Activated naive CD8-positive, alpha-beta T cell treated with anti-CD3 and anti-CD28 coated beads, Interleukin-2, amount 10 ng/mL, durations not matched to agents 7 days and 5 days (primary cell): ENCODE measurements around the gene OR52K2. TPM values are rescaled to one million over a fixed set of nuclear protein-coding genes. Genes with fewer than 3 reads are reported as not detected.
"Not testable (repeated sequence)": the region's sequence is repeated elsewhere in the genome, so short reads cannot be mapped to it uniquely, and the experiment has no call there.

Experiments used
- ATAC-seq: fragments of 150-1000 bp; cut with Tn5 transposase; one replicate; pipeline ENCODE4 v1.10.0; 2021; ENCODE audit warnings: low read depth, moderate library complexity
- POLR2A ChIA-PET: fragments of 350-600 bp; sonication (Branson Sonifier 250); formaldehyde crosslinking; loops from one replicate; lab custom pipeline; 2021; ENCODE audit warnings: antibody characterized with exemption; lab: Charles Lee
- DNase-seq: peaks from one replicate; pipeline ENCODE4 v3.0.0; 2021
- H3K27ac Mint-ChIP-seq: one replicate; pipeline ENCODE4 v1.8.0; 2022; ENCODE audit warnings: mild to moderate bottlenecking, mixed read lengths
- H3K27me3 Mint-ChIP-seq: one replicate; pipeline ENCODE4 v1.8.0; 2022; ENCODE audit warnings: mild to moderate bottlenecking, moderate library complexity, mixed read lengths
- H3K36me3 Mint-ChIP-seq: one replicate; pipeline ENCODE4 v1.8.0; 2021; ENCODE audit warnings: mild to moderate bottlenecking, mixed read lengths
- H3K4me1 Mint-ChIP-seq: one replicate; pipeline ENCODE4 v1.8.0; 2021; ENCODE audit warnings: mixed read lengths
- H3K4me3 Mint-ChIP-seq: one replicate; pipeline ENCODE4 v1.8.0; 2022; ENCODE audit warnings: mild to moderate bottlenecking, moderate library complexity, mixed read lengths
- H3K9me3 Mint-ChIP-seq: one replicate; pipeline ENCODE4 v1.8.0; 2021; ENCODE audit warnings: mixed read lengths
- total RNA-seq, 2 experiments: library from RNA; stranded (reverse); gene quantifications; one replicate each; pipeline ENCODE4 v1.2.3, GENCODE V29; 2021

OR52K2 gene
- total RNA-seq, result not detected

DNA sequence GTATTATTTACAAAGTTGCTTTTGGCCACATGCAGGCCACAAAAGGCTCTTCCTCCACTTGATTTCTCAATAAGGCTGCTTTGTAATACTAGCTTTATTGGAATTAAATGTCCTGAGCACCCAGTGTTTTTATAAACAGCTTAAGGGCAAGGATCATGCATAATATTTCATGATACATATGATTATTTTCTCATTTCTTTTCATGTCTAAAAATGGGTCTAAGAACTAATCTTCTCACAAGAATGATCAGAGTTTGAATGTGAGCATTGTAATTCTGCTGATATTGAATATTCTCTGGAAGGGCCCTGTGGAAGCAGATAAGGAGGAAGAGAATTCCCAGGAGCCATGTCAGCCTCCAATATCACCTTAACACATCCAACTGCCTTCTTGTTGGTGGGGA is at the start of gene OR52K2:
OR52K2 (plus strand) TSS at position 301 of the 400 bp plus-strand sequence; CDS start at position 346, 45 bp downstream.
- Mint-ChIP-seq H3K36me3 (peaks cover under 1% of the 10 kb centered on the region), H3K9me3 (peaks cover under 1% of the 10 kb centered on the region), H3K4me3 (no peak within 1 kb of the TSS), H3K4me1 (peaks cover under 1% of the 10 kb centered on the region), H3K27ac (no peak within 1 kb of the TSS), H3K27me3 (no peaks in the 10 kb centered on the region)
- DNase-seq (no peak), ATAC-seq (no peak)
- POLR2A ChIA-PET, result no interaction called here

DNA sequence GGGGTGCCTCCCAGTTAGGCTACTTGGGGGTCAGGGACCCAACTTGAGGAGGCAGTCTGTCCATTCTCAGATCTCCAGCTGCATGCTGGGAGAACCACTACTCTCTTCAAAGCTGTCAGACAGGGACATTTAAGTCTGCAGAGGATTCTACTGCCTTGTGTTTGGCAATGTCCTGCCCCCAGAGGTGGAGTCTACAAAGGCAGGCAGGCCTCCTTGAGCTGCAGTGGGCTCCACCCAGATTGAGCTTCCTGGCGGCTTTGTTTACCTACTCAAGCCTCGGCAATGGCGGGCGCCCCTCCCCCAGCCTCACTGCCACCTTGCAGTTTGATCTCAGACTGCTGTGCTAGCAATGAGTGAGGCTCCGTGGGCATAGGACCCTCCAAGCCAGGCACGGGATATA is 42.9 kb upstream of the OR52K2 start:
- H3K4me1 Mint-ChIP-seq, H3K4me3 Mint-ChIP-seq, H3K27ac Mint-ChIP-seq, ATAC-seq, DNase-seq, POLR2A ChIA-PET, H3K36me3 Mint-ChIP-seq: not testable (repeated sequence)
- peaks cover 14% of the 10 kb centered on the region for H3K9me3 Mint-ChIP-seq
- peaks cover 22% of the 10 kb centered on the region for H3K27me3 Mint-ChIP-seq

DNA sequence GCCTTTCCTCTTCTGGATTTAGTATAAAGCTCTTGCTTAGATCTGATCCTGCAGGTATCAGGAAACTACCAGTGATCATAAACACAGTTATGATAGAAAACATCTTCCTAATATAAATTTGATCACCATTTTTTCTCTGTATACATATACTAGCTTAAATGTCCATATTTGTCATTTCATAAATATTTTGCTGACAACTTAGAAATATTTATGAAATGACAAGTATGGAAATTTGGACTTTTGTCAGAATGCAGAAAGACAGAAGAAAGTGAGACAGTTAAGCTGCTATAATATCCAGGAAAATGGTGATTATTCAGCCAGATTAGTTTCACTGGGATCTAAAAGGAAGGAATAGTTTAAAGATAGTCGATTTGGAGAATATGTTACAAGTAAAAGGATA is 32.8 kb upstream of the OR52K2 start:
- peaks cover 6% of the 10 kb centered on the region for H3K27me3 Mint-ChIP-seq
- H3K36me3 Mint-ChIP-seq, result no peaks in the 10 kb centered on the region
- no peaks in the 10 kb centered on the region for H3K4me1 Mint-ChIP-seq
- H3K27ac Mint-ChIP-seq, result no peak overlapping the region
- ATAC-seq, result no peak
- H3K4me3 Mint-ChIP-seq, result no peak overlapping the region
- no peaks in the 10 kb centered on the region for H3K9me3 Mint-ChIP-seq
- DNase-seq, result no peak
- POLR2A ChIA-PET, result no interaction called here

DNA sequence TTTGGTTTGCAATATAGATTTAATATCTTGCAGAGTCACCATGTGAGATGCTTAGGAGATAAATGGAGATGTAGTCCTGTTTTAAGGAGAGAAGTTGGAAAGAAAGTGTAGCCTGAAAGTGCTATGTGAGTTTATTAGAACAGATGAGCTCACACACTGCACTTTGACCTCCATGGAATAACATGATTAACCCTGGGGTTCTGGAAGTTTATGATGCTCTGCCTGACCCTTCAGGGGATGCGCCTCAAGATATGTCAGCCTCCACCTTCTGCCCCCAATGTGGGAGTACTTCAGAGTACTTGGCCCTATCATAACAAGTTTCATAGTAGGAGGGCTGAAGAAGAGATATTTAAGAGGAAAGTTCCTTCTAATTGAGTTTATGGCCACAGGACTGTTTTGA is 32.3 kb upstream of the OR52K2 start:
- Mint-ChIP-seq H3K4me1 (no peaks in the 10 kb centered on the region), H3K36me3 (no peaks in the 10 kb centered on the region), H3K27ac (no peak overlapping the region), H3K9me3 (no peaks in the 10 kb centered on the region), H3K4me3 (no peak overlapping the region), H3K27me3 (peaks cover 6% of the 10 kb centered on the region)
- no peak for DNase-seq
- POLR2A ChIA-PET, result no interaction called here
- ATAC-seq, result no peak

DNA sequence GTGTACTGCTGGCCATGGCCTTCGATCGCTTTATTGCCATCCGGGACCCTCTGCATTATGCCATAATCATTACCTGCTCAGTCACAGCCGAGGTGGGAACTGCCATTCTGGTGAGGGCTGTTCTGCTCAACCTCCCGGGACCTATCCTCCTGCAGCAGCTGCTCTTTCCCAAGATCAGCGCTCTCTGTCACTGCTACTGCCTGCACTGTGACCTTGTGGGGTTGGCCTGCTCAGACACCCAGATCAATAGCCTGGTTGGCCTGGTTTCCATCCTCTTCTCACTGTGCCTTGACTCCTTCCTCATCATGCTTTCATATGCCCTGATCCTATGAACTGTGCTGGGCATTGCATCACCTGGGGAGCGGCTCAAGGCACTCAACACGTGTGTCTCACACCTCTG is 30.7 kb upstream of the OR52K2 start:
- no peaks in the 10 kb centered on the region for H3K36me3 Mint-ChIP-seq
- no peak overlapping the region for H3K4me3 Mint-ChIP-seq
- peaks cover 2% of the 10 kb centered on the region for H3K9me3 Mint-ChIP-seq
- POLR2A ChIA-PET, result no interaction called here
- H3K4me1 Mint-ChIP-seq, result no peaks in the 10 kb centered on the region
- DNase-seq (no peak), ATAC-seq (no peak)
- peaks cover 6% of the 10 kb centered on the region for H3K27me3 Mint-ChIP-seq
- H3K27ac Mint-ChIP-seq, result no peak overlapping the region

DNA sequence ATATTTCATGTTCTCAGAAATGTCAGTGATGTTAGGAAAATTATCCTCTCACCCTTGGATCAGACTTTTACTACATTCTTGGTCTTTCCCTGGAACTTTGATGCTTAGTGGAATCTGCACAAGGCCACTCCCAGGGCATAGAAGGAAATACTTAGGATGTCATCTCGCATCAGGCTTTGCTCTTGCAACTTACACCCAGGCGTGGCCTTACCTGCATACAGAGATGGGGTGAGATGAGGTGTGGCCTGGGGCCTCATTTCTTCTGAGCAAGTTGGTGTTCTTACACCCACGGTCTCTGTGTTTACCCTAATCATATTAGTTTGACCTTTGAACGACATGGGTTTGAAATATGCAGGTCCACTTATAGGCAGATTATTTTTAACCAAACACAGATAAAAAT is 19.0 kb upstream of the OR52K2 start:
- Mint-ChIP-seq H3K27ac (no peak overlapping the region), H3K4me1 (peaks cover 1% of the 10 kb centered on the region), H3K9me3 (no peaks in the 10 kb centered on the region), H3K36me3 (no peaks in the 10 kb centered on the region), H3K27me3 (peaks cover 4% of the 10 kb centered on the region), H3K4me3 (no peak overlapping the region)
- DNase-seq, result no peak
- no peak for ATAC-seq
- POLR2A ChIA-PET, result no interaction called here

DNA sequence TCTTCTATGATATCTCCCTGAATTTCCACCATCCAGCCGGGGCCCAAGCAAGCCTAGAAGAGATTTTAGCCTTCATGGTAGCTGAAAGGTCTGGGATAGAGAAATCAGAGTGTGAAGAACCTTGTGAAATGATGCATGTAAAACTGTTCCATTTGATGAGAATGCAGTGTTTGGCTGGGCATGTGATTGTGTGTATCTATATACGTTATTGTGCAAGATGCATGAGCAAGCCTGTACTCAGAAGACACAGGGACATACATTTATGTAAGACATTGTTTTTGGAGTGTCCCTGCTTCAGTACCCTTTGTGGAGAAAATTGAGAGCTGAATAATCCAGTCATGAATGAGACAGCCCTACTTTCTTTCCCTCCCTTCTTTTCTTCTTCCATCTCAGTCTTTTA is 15.2 kb upstream of the OR52K2 start:
- Mint-ChIP-seq H3K4me1 (no peaks in the 10 kb centered on the region), H3K9me3 (no peaks in the 10 kb centered on the region), H3K4me3 (no peak overlapping the region), H3K36me3 (no peaks in the 10 kb centered on the region), H3K27me3 (peaks cover 4% of the 10 kb centered on the region), H3K27ac (no peak overlapping the region)
- ATAC-seq (no peak), DNase-seq (no peak)
- POLR2A ChIA-PET, result no interaction called here

DNA sequence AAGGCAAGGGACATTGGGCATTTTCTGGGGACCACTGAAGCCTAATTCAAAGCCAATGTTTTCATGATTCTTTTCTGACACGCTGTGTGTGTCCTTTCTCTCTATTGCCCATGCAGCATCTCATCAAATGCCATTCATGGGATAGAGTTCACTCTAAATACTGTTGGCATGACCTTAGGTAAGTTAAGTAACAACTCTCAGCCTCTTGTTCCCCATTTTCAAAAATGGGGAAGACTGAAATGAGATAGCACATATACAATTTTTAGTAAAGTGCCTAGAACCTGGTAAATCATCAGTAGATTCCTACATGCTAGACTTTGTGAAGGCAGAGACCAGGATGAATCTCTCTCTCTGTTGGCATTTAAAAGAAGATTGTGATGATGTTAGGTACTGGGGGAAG is 12.7 kb upstream of the OR52K2 start:
- DNase-seq (no peak), ATAC-seq (no peak)
- Mint-ChIP-seq H3K4me3 (no peak overlapping the region), H3K9me3 (peaks cover 3% of the 10 kb centered on the region), H3K27ac (no peak overlapping the region), H3K36me3 (no peaks in the 10 kb centered on the region), H3K27me3 (peaks cover 4% of the 10 kb centered on the region), H3K4me1 (no peaks in the 10 kb centered on the region)
- POLR2A ChIA-PET, result no interaction called here

DNA sequence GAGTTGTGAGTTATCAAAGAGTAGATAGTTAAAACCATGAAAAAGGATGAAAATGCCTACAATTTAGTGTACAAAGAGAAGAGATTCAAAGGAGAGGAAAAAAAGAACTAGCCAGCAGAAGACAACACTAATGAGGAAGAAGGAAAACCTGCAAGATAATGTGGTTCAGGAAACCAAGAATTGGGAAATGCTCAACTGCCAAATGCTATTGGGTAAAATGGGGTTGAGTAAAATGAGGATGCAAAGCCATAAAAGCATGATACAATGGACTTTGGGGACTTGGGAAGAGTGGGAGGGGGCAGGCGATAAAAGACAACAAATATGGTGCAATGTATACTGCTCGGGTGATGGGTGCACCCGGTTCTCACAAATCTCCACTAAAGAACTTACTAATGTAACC is 7.6 kb upstream of the OR52K2 start:
- Mint-ChIP-seq H3K4me3 (no peak overlapping the region), H3K4me1 (no peaks in the 10 kb centered on the region), H3K27ac (no peak overlapping the region), H3K9me3 (peaks cover 3% of the 10 kb centered on the region), H3K36me3 (no peaks in the 10 kb centered on the region), H3K27me3 (peaks cover 4% of the 10 kb centered on the region)
- no peak for DNase-seq
- no peak for ATAC-seq
- POLR2A ChIA-PET, result no interaction called here

DNA sequence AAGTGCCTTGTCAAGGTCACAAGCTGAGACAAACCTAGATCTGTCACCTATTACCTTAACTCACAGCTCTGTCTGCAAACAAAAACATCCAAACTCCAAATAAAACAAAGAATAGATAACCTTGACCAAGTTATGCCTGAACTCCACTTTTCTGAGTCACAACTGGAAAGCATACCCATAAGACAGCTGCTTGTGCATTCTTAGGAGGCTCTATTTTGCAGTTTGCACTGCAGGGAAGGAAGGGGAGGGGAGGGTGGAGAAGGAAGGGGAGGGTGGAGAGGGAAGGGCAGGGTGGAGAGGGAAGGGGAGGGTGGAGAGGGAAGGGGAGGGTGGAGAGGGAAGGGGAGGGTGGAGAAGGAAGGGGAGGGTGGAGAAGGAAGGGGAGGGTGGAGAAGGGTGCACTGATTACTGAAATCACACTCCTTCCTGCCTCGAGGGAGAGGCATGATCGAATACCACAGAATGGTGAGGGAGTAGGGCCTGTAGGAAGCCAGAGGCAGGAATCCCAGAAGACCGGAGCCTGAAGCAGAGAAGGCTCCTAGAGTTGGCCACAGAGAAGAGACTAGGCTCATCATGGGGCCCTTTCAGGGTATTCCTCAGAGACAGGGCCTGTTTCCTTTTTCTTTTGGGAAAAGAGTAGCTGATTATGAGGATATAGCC is 5.7 kb upstream of the OR52K2 start:
- Mint-ChIP-seq H3K4me3 (no peak overlapping the region), H3K36me3 (no peaks in the 10 kb centered on the region), H3K27me3 (peaks cover 4% of the 10 kb centered on the region), H3K9me3 (peaks cover 3% of the 10 kb centered on the region), H3K4me1 (no peaks in the 10 kb centered on the region), H3K27ac (no peak overlapping the region)
- POLR2A ChIA-PET, result no interaction called here
- ATAC-seq (no peak), DNase-seq (no peak)

DNA sequence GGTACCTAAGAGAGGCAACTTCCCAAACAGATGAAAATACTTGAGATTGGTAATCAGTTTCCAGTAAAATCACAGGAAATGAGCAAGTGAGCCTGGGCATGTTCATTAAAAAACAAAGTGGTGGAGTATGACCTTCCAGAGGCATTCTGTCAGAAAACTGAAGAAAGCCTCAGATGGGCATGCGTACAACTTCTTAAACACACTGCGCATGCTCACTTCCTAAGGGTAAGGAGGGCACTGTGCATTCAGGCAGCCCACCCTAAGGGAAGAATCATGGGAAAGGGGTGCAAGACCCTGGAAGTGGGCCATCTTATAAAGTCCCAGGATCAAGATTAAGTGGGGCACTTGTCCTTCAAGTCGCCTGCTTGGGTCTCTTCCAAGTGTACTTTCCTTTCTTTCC is 4.0 kb downstream of the OR52K2 start:
- Mint-ChIP-seq H3K27ac (no peak overlapping the region), H3K27me3 (peaks cover 2% of the 10 kb centered on the region), H3K9me3 (peaks cover 11% of the 10 kb centered on the region), H3K36me3 (peaks cover 11% of the 10 kb centered on the region), H3K4me1 (peaks cover 11% of the 10 kb centered on the region), H3K4me3 (no peak overlapping the region)
- POLR2A ChIA-PET, result no interaction called here
- ATAC-seq, result no peak
- no peak for DNase-seq

- ATAC-seq (no peak), DNase-seq (no peak)
- Mint-ChIP-seq H3K4me3 (no peak overlapping the region), H3K9me3 (peaks cover 11% of the 10 kb centered on the region), H3K27me3 (peaks cover 2% of the 10 kb centered on the region), H3K36me3 (peaks cover 11% of the 10 kb centered on the region), H3K4me1 (peaks cover 12% of the 10 kb centered on the region), H3K27ac (no peak overlapping the region)
- POLR2A ChIA-PET, result no interaction called here
Measured at GRCh38 chr11:4454021-4454420, 4.9 kb downstream of the OR52K2 start.

- POLR2A ChIA-PET, result no interaction called here
- DNase-seq (no peak), ATAC-seq (no peak)
- H3K4me1 Mint-ChIP-seq, result peaks cover 16% of the 10 kb centered on the region
- peaks cover 11% of the 10 kb centered on the region for H3K9me3 Mint-ChIP-seq
- peak overlapping the region; percentile 4 for H3K27ac Mint-ChIP-seq
- peaks cover 11% of the 10 kb centered on the region for H3K36me3 Mint-ChIP-seq
- H3K27me3 Mint-ChIP-seq, result peaks cover 5% of the 10 kb centered on the region
- no peak overlapping the region for H3K4me3 Mint-ChIP-seq
Measured at GRCh38 chr11:4455419-4455818, 6.3 kb downstream of the OR52K2 start.

DNA sequence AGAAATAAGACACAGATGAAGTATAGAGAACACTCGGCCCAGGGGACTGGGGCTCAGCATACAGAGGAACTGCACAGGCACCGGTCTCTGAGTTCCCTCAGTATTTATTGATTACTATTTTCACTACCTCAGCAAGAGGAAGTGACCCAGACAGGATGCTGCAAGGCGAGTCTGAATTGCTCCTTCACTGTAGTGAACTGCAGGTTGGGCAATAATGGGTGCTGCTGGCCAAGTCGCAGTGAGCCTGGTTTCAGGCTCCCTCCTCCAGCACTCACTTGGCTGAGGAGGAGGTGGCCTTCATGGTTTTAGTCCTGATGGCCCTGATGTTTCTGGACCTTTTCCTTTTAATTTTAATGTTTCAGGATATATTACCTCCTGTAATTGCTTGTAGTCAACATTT is 10.4 kb downstream of the OR52K2 start:
- POLR2A ChIA-PET, result no interaction called here
- no peak for DNase-seq
- H3K4me1 Mint-ChIP-seq, result peaks cover 19% of the 10 kb centered on the region
- peak; percentile 54 for ATAC-seq
- peaks cover 9% of the 10 kb centered on the region for H3K27me3 Mint-ChIP-seq
- no peak overlapping the region for H3K27ac Mint-ChIP-seq
- peaks cover 19% of the 10 kb centered on the region for H3K36me3 Mint-ChIP-seq
- no peak overlapping the region for H3K4me3 Mint-ChIP-seq
- peaks cover 20% of the 10 kb centered on the region for H3K9me3 Mint-ChIP-seq
